ENCODE data around the gene FRMD3.

Gene FRMD3

DNA sequence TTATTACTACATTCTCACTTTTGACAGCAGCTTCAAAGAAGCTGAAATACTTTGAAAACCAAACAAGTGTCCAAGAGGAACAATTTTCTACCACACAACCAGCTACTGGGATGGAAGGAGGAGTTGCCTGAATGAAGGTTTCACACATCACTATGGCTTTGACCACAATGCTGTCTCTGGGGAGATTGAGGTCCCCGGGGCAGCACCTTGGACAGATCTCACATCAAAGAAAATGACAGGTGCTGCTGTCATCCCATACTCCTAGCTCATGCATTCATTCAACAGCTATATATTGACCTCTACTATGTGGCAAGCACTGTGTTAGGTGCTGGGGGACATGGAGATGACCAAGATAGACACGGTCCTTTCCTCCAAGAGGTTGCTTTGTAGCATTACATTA lies 242.1 kb downstream of the FRMD3 start:
- Histone ChIP-seq H3K9me3 (no peaks in the 10 kb centered on the region), H3K4me3 (no peak overlapping the region), H3K27ac (no peak overlapping the region), H3K4me1 (no peaks in the 10 kb centered on the region), H3K27me3 (no peaks in the 10 kb centered on the region), H3K36me3 (peaks cover 0 to 9% (median 7%) of the 10 kb centered on the region in 3 donors)
- TF ChIP-seq, protein P1, sequence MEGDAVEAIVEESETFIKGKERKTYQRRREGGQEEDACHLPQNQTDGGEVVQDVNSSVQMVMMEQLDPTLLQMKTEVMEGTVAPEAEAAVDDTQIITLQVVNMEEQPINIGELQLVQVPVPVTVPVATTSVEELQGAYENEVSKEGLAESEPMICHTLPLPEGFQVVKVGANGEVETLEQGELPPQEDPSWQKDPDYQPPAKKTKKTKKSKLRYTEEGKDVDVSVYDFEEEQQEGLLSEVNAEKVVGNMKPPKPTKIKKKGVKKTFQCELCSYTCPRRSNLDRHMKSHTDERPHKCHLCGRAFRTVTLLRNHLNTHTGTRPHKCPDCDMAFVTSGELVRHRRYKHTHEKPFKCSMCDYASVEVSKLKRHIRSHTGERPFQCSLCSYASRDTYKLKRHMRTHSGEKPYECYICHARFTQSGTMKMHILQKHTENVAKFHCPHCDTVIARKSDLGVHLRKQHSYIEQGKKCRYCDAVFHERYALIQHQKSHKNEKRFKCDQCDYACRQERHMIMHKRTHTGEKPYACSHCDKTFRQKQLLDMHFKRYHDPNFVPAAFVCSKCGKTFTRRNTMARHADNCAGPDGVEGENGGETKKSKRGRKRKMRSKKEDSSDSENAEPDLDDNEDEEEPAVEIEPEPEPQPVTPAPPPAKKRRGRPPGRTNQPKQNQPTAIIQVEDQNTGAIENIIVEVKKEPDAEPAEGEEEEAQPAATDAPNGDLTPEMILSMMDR (IDR thresholded peaks at IDR 0.05): no peak
- no peak for DNase-seq
- intact Hi-C loops (cut with DNase I; ENCODE audit: low total_unique reads): no loop called here

DNA sequence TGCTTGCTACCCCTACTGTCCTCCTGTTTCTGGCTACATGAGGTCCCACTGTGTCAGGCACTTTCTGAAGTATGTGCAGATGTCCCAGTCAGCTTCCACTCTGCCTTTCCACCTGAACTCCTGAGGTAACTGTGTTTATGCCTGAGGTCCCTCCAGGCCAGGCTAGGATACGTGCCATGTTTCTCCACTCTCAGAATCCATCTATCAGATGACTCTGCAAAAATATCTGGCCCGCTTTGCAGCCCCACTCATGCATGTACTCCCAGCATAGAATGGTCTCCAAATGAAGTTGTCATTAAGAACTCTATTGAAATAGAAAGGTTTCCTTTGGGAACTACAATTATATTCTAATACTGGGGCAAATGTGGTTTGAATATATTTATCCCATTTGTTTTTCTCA lies 243.4 kb downstream of the FRMD3 start:
- intact Hi-C loops (cut with DNase I; ENCODE audit: low total_unique reads): no loop called here
- H3K4me3 ChIP-seq: no peak overlapping the region
- no peaks in the 10 kb centered on the region for H3K27me3 ChIP-seq
- TF ChIP-seq, protein P1 (IDR thresholded peaks at IDR 0.05): no peak
- no peak for DNase-seq
- no peaks in the 10 kb centered on the region for H3K4me1 ChIP-seq
- no peaks in the 10 kb centered on the region for H3K9me3 ChIP-seq
- no peak overlapping the region for H3K27ac ChIP-seq
- peaks cover 0 to 9% (median 7%) of the 10 kb centered on the region in 3 donors for H3K36me3 ChIP-seq

DNA sequence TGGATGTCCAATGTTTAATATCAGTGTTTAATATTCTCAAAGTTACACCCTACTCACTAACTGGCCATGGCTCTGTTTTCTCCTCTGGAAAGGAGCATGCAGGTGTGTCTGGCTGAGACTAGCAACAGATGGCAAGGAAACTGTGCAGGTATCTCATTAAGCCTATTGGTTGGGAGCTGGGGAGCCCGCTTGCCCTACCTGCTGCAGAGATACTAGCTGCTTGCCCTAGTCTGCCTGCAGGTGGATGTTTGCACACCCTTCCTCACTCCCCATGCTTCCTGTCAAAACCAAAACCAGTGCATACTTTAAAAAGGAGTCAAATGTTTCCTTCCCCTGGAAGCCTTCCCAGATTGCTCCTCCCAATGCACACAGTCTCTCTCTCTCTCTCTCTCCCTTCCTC lies 247.0 kb downstream of the FRMD3 start:
- Histone ChIP-seq H3K9me3 (no peaks in the 10 kb centered on the region), H3K36me3 (no peaks in the 10 kb centered on the region), H3K4me1 (no peaks in the 10 kb centered on the region), H3K4me3 (no peak overlapping the region), H3K27me3 (no peaks in the 10 kb centered on the region), H3K27ac (no peak overlapping the region)
- TF ChIP-seq, protein P1 (IDR thresholded peaks at IDR 0.05): no peak
- DNase-seq: no peak
- intact Hi-C loops (cut with DNase I; ENCODE audit: low total_unique reads): no loop called here

DNA sequence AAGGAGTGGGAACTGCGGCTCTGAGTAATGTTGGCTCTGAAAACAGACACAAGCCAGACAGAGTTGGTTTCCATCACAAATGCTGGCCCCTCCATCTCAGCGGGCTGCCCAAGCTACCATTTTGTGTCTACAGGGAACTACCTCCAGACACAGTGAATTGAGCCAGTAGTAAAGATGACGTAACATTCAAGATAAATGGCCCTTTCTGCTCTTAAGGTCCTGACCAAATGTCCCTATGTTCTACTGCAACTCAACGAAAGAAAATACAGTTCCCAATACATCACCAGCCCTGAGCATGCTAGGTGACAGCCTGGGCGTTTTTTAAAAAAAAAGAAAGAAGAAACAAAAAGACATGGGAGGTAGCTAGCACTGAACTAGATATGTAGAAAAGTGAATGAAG lies 247.5 kb downstream of the FRMD3 start:
- Histone ChIP-seq H3K27me3 (no peaks in the 10 kb centered on the region), H3K36me3 (no peaks in the 10 kb centered on the region), H3K27ac (no peak overlapping the region), H3K9me3 (no peaks in the 10 kb centered on the region), H3K4me3 (no peak overlapping the region), H3K4me1 (no peaks in the 10 kb centered on the region)
- TF ChIP-seq, protein P1 (IDR thresholded peaks at IDR 0.05): no peak
- intact Hi-C loops (cut with DNase I; ENCODE audit: low total_unique reads): no loop called here
- no peak for DNase-seq

DNA sequence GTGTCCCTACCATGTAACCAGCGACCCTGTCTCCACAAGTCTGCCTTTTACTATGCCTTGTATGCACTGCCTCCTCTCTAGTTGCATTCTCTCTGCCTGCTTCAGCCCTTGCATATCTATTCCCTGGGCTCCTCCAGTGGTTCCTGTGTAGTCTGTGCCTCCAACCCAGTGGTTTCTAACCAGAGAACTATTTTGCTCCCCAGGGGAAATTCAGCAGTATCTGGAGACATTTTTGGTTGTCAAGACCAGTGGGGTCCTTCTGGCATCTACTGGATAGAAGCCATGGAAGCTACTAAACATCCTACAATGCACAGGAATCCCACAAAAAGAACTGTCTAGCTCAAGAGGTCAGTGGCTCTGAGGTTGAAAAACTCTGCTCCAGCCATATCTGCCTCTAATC lies 251.2 kb downstream of the FRMD3 start:
- H3K4me1 ChIP-seq: peaks cover 0 to 4% (median under 1%) of the 10 kb centered on the region in 4 donors
- no peak overlapping the region for H3K27ac ChIP-seq
- intact Hi-C loops (cut with DNase I; ENCODE audit: low total_unique reads): no loop called here
- DNase-seq: no peak
- H3K4me3 ChIP-seq: no peak overlapping the region
- TF ChIP-seq, protein P1 (IDR thresholded peaks at IDR 0.05): no peak
- H3K36me3 ChIP-seq: no peaks in the 10 kb centered on the region
- H3K27me3 ChIP-seq: no peaks in the 10 kb centered on the region
- no peaks in the 10 kb centered on the region for H3K9me3 ChIP-seq
